ENCODE measurements around the gene F8A2.
"Not testable (repeated sequence)": the region's sequence is repeated elsewhere in the genome, so short reads cannot be mapped to it uniquely, and the experiment has no call there.

The F8A2 gene

DNA sequence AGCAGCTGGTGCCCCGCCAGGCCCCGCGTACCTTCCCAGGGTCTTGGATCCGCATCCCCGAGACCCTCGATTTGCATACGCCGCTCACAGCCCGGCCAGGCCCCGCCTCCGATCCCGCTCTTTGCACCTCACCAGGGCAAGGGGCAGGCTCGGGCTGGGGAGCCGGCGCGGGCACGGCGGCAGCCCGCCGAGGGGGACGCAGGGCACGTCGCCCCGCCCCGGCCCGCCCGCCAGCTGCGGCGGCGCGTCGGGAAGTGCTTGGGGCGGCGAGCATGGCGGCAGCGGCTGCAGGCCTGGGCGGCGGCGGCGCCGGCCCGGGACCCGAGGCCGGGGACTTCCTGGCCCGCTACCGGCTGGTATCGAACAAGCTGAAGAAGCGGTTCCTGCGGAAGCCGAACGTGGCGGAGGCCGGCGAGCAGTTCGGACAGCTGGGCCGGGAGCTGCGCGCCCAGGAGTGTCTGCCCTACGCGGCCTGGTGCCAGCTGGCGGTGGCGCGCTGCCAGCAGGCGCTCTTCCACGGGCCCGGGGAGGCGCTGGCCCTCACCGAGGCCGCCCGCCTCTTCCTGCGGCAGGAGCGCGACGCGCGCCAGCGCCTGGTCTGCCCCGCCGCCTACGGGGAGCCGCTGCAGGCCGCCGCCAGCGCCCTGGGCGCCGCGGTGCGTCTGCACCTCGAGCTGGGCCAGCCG lies at the start of gene F8A2:
F8A2 (plus strand) TSS at position 253 of the 686 bp plus-strand sequence; CDS start at position 273, 20 bp downstream.
- not testable (repeated sequence) for DNase-seq (ENCODE audit: low read depth); H3K4me3 ChIP-seq (ENCODE audit: control insufficient read depth, low read depth, low read length)

DNA sequence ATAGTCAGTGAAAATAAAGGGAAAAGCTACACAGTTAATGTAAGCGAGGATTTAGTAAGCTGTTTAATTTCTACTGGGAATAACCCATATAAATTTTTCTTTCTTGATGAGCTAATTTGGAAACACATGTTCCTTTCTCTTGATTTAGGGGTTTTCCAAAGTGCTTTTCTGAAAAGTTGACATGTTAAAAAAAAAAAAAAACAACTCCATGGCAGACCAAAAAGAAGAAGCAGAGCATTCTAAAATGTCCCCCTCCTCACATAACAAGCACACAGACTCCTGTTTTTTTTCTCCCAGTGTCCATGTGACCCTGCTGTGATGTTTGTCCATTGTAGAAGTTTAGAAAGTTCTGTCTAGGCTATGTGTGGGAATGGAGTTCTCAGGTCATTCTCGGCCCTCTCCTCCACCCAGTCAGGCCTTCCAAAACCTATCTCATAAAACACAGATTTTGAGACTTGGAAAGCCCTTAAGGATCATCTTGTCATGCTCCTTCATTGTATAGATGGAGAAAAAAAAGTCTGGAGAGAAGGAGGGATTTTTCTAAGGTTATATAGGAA lies 48.3 kb upstream of the F8A2 start:
- no peak for DNase-seq (ENCODE audit: low read depth)
- H3K4me3 ChIP-seq (ENCODE audit: control insufficient read depth, low read depth, low read length) = no peak overlapping the region
- TF ChIP-seq, protein P1, sequence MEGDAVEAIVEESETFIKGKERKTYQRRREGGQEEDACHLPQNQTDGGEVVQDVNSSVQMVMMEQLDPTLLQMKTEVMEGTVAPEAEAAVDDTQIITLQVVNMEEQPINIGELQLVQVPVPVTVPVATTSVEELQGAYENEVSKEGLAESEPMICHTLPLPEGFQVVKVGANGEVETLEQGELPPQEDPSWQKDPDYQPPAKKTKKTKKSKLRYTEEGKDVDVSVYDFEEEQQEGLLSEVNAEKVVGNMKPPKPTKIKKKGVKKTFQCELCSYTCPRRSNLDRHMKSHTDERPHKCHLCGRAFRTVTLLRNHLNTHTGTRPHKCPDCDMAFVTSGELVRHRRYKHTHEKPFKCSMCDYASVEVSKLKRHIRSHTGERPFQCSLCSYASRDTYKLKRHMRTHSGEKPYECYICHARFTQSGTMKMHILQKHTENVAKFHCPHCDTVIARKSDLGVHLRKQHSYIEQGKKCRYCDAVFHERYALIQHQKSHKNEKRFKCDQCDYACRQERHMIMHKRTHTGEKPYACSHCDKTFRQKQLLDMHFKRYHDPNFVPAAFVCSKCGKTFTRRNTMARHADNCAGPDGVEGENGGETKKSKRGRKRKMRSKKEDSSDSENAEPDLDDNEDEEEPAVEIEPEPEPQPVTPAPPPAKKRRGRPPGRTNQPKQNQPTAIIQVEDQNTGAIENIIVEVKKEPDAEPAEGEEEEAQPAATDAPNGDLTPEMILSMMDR (IDR thresholded peaks at IDR 0.05; ENCODE audit: control insufficient read depth, insufficient read depth, low read depth, low read length, missing control alignments) = no peak

DNA sequence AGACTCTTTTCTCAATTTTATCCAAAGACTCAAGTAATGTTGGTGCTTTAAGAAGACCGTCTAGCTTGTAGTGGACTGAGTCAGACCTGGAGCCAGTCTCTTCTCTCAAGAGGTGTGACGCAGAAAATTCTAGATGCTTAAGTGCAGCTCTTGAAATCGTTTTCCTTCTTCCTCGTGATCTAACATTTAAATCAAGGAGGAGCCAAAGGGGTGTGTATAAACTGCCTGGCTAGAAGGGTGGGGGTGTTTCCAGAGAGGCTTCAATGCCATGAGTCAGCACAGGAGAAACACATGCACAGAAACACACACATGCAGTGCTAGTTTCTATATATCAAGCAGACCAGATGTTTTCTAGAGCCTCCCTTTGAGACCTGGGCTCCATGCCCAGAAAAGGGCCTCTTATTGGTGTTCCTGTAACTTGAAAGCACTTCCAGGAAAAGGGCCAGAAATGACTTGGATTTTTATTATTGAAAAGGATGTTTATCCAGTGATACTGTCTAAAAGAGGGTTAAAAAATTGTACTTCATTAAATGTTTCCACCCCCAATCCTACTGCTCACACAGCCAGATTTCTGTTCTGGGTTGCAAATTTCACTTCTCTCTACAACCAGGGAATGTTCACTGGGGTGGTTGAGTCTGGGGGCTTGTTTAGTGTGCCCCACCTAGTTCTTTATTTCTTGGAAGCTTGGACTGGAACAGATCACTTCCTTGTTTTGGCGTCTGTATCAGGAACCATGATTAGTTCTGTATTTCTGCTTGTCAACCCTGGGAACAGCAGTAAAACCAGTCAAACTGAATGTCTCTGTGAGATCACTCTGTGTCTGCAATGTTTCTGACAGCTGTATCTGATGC lies 47.2 kb upstream of the F8A2 start, which contains the start of gene CLIC2:
CLIC2 (minus strand) TSS at position 129 of the 851 bp plus-strand sequence. CDS start 187 bp downstream, outside the sequence.
- no peak within 1 kb of the TSS for H3K4me3 ChIP-seq (ENCODE audit: control insufficient read depth, low read depth, low read length)
- peak; percentile 16 for DNase-seq (ENCODE audit: low read depth)
- TF ChIP-seq, protein P1 (IDR thresholded peaks at IDR 0.05; ENCODE audit: control insufficient read depth, insufficient read depth, low read depth, low read length, missing control alignments) = no peak

DNA sequence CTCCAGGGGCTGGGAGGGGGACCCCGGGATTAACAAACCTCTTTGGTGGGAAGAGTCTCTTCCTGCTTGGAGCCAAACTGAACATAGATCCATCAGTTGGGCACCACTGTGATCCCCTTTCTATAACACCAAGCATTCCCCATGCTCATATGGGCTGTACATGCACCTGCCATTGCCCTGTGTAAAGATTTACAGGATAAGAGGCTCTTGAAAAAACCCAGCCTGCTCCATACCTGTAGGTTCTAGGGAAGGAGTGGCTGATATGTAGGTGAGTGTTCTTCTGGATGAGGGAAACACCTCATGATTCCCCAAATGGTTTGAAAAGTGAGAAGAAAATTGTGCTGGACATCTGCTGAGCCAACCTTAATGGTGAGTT lies 46.6 kb upstream of the F8A2 start:
- not testable (repeated sequence) for H3K4me3 ChIP-seq (ENCODE audit: control insufficient read depth, low read depth, low read length); DNase-seq (ENCODE audit: low read depth)

DNA sequence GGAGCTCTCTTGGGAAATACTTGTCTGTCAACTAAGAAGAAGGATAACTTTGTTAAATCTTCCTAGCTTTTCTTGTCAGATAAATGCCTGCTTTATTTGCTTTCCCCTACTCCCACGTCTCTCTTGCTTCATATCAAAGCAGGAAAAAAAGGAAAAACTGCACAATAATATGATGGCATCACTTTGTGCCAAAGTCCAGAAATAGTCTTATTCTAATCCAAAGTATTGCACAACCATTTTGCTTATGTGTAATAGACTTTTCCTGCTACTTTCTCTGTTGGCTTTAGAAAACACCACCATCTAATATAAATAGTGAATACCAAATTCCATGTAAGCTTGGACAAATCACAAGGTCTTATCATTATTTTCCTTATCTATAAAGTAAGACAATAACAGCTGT lies 36.2 kb upstream of the F8A2 start:
- DNase-seq (ENCODE audit: low read depth); H3K4me3 ChIP-seq (ENCODE audit: control insufficient read depth, low read depth, low read length): not testable (repeated sequence)

DNA sequence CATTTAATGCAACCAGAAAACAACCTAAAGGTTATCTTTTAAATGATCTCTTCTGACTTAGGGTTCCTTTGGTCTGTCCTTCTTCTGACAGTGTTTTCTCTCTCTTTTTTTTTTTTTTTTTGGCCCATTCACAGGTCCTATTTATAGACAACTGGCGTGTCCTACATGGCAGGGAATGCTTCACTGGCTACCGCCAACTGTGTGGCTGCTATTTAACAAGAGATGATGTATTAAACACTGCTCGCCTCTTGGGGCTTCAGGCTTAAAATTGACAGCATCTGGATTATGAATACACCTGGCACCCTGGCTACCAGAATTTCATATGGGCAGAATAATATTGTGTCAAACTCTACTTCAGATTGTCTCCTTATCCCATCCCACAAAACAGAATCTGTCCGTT lies 32.4 kb upstream of the F8A2 start:
- not testable (repeated sequence) for H3K4me3 ChIP-seq (ENCODE audit: control insufficient read depth, low read depth, low read length); DNase-seq (ENCODE audit: low read depth)

DNA sequence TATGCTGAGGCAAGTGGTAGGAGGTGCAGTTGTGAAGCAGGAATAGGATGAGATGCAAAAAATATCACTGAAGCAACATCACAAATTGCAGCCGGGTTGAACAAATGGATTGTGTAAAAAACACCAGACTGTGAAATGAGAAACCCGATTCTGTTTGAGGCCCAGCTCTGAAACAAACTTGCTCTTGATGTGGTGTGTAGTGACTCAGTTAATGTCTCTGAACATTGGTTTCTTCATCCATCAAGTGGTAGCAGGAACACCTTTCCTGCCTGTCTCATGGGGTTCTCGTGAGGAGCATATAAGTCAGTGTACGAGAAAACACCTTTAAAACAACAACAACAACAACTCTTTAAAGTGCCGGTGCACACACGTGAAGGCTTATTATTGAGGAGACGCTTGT lies 18.2 kb upstream of the F8A2 start:
- H3K4me3 ChIP-seq (ENCODE audit: control insufficient read depth, low read depth, low read length); DNase-seq (ENCODE audit: low read depth): not testable (repeated sequence)

DNA sequence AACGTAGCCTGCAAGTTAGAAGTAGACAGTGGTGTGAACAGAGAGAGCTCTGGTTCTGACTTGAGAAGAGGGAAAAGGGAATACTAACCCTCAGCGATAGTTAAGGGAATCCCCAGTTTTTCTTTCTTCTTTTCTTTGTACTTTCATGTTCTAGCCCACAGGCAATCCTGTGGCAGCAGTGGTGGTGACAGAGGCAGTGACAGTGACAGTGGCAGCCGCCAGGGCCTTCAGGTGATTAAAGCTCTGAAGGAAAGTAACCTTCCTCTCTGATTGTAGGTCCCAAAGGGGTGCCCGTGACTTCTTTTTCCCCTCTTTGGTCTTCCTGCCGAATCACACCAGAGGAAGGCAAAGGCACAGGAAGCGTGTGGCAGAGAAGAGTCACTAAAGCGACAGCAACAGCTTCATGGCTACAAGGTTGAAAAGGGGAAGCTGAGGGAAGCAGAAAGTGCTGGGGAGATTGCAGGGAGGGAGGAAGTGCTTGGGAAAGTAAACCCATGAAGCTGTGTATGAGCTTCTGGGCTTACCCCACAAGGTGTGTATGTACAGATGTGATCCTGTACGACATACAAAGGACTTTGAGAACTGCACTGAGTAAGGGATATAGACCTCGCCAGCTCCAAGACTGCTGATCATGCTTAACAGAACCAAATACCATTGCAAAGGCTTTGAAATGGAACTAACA lies 8.0 kb upstream of the F8A2 start:
- not testable (repeated sequence) for DNase-seq (ENCODE audit: low read depth); H3K4me3 ChIP-seq (ENCODE audit: control insufficient read depth, low read depth, low read length)

DNA sequence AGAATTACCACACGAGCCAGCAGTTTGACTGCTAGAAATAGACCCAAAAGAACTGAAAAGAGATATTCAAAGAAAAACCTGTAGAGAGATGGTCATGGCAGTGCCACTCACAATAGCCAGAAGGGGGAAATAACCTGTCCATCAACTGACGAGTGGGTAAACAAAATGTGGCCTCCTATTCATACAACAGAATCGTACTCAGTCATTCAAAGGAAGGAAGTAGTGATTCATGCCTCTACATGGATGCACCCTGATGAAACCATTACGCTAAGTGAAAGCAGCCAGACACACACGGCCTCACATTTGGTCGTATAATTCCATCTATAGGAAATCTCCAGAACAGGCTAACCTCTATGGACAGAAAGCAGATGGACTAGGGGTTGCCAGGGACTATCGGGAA lies 2.1 kb upstream of the F8A2 start:
- DNase-seq (ENCODE audit: low read depth); H3K4me3 ChIP-seq (ENCODE audit: control insufficient read depth, low read depth, low read length): not testable (repeated sequence)

DNA sequence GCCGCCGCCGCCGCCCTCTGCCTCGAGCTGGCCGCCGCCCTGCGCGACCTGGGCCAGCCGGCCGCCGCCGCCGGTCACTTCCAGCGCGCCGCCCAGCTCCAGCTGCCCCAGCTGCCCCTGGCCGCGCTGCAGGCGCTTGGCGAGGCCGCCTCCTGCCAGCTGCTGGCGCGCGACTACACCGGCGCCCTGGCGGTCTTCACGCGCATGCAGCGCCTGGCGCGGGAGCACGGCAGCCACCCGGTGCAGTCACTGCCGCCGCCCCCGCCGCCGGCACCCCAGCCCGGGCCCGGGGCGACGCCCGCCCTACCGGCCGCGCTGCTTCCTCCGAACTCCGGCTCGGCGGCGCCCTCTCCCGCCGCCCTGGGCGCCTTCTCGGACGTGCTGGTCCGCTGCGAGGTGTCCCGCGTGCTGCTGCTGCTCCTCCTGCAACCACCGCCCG lies 653 bp downstream of the F8A2 start:
- DNase-seq (ENCODE audit: low read depth); H3K4me3 ChIP-seq (ENCODE audit: control insufficient read depth, low read depth, low read length): not testable (repeated sequence)

DNA sequence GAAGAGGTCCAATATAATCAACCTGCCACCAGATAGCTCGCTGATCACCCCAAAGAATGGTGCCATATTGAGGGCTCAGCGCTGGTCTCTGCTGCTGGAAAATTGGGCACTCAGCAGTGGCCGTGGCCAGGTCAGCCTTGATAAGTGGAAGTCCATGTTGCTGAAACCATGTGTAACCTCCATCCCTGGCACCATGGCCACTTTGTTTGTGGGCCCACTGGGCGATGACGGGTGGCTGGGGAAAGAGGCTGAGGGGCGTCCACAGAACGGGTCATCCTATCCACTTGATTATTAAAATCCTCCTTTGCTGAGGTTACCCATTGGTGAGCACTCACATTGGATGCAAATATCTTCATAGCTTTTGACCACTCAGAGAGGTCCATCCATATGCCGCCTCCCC lies 7.7 kb downstream of the F8A2 start:
- DNase-seq (ENCODE audit: low read depth) = no peak
- TF ChIP-seq, protein P1 (IDR thresholded peaks at IDR 0.05; ENCODE audit: control insufficient read depth, insufficient read depth, low read depth, low read length, missing control alignments) = no peak
- no peak overlapping the region for H3K4me3 ChIP-seq (ENCODE audit: control insufficient read depth, low read depth, low read length)

DNA sequence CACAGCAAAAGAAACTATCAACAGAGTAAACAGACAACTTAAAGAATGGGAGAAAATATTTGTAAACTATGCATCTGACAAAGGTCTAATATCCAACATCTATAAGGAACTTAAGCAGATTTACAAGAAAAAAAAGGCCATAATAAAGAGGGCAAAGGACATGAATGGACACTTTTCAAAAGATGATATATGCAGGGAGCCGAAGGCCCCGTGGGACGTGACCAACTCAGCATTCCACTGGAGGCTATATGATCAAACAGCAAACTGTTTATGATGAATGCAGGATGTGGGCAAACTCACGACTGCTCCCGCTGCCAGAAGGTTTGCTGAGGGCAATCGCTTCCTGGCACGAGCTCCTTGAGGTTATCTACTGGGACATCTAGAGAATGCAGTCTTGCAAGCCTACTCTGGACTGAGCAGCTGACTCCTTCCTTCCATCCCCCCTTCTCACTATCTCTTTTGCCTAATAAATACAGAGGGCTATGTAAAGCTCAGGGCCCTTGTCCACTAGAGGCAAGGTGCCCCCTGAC lies 12.9 kb downstream of the F8A2 start:
- H3K4me3 ChIP-seq (ENCODE audit: control insufficient read depth, low read depth, low read length); DNase-seq (ENCODE audit: low read depth): not testable (repeated sequence)
